IMR-90 (cell line): Measurements from ENCODE around the gene FBXO30. TPM values are rescaled to one million over a fixed set of nuclear protein-coding genes. Genes with fewer than 3 reads are reported as not detected.

Source experiments
- ATAC-seq: fragments of 200-7000 bp; cut with Tn5 transposase; 2 replicates; pipeline ENCODE4 v1.9.1; 2020; ENCODE audit warnings: low read depth, mild to moderate bottlenecking, moderate library complexity
- BruUV-seq: library from RNA; stranded (reverse); fragments of 400-500 nt; replicated peaks from 2 replicates; lab custom pipeline; 2021; lab: Mats Ljungman, UMichigan
- CTCF ChIA-PET: fragments of 300-600 bp; formaldehyde crosslinking; extraction: SDS; loops from one replicate; lab custom pipeline; 2021; ENCODE audit warnings: antibody characterized with exemption; lab: Yijun Ruan, JAX
- POLR2A ChIA-PET: fragments of 300-600 bp; sonication (Branson Sonifier 250); formaldehyde crosslinking; loops from one replicate; lab custom pipeline; 2022; ENCODE audit warnings: antibody characterized with exemption; ENCODE audit not compliant: unreplicated experiment; lab: Charles Lee
- DNase-seq: peaks from one replicate; pipeline ENCODE4 v3.0.0; 2013
- H2AFZ ChIP-seq: replicated peaks from 2 replicates; pipeline ENCODE3; 2013; ENCODE audit warnings: low read length, mild to moderate bottlenecking; ENCODE audit not compliant: poor library complexity
- H2AK5ac ChIP-seq: 2 replicates; pipeline ENCODE4 v1.6.1; 2013; ENCODE audit warnings: low read depth, low read length, inconsistent platforms
- H2AK9ac ChIP-seq: replicated peaks from 2 replicates; pipeline ENCODE3; 2013; ENCODE audit warnings: mild to moderate bottlenecking, low read depth, low read length, moderate library complexity; ENCODE audit not compliant: poor library complexity
- H2BK120ac ChIP-seq: 2 replicates; pipeline ENCODE4 v1.6.1; 2013; ENCODE audit warnings: low read depth, low read length, inconsistent platforms
- H2BK15ac ChIP-seq: 3 replicates; pipeline ENCODE4 v1.6.1; 2013; ENCODE audit warnings: low read depth, low read length, inconsistent platforms
- H2BK20ac ChIP-seq: 2 replicates; pipeline ENCODE4 v1.6.1; 2013; ENCODE audit warnings: low read depth, mild to moderate bottlenecking, inconsistent platforms, low read length, moderate library complexity
- H2BK5ac ChIP-seq: 2 replicates; pipeline ENCODE4 v1.6.1; 2013; ENCODE audit warnings: mild to moderate bottlenecking, low read depth, low read length, inconsistent platforms; ENCODE audit not compliant: poor library complexity, severe bottlenecking
- H3K14ac ChIP-seq: replicated peaks from 2 replicates; pipeline ENCODE4 v1.6.1; 2013; ENCODE audit warnings: low read depth, low read length, inconsistent platforms
- H3K18ac ChIP-seq: 2 replicates; pipeline ENCODE4 v1.6.1; 2013; ENCODE audit warnings: low read depth, low read length, control low read depth
- H3K23ac ChIP-seq: 2 replicates; pipeline ENCODE4 v1.6.1; 2013; ENCODE audit warnings: low read depth, low read length, inconsistent platforms
- H3K27ac ChIP-seq: 2 replicates; pipeline ENCODE4 v1.5.1; 2013; ENCODE audit warnings: mild to moderate bottlenecking, control low read depth, low read length; ENCODE audit not compliant: insufficient read depth
- H3K27me3 ChIP-seq: 2 replicates; pipeline ENCODE4 v1.6.1; 2013; ENCODE audit warnings: low read length; ENCODE audit not compliant: control insufficient read depth, insufficient read depth
- H3K36me3 ChIP-seq: 2 replicates; pipeline ENCODE4 v1.6.1; 2013; ENCODE audit warnings: low read length, mixed read lengths; ENCODE audit not compliant: control insufficient read depth, insufficient read depth
- H3K4ac ChIP-seq: 2 replicates; pipeline ENCODE4 v1.6.1; 2013; ENCODE audit warnings: low read depth, low read length, inconsistent platforms
- H3K4me1 ChIP-seq: 2 replicates; pipeline ENCODE4 v1.6.1; 2013; ENCODE audit warnings: low read length, mixed read lengths; ENCODE audit not compliant: control insufficient read depth, insufficient read depth
- H3K4me2 ChIP-seq: 2 replicates; pipeline ENCODE4 v1.6.1; 2013; ENCODE audit warnings: low read depth, mild to moderate bottlenecking, control low read depth, low read length, moderate library complexity
- H3K4me3 ChIP-seq: 2 replicates; pipeline ENCODE4 v1.5.1; 2013; ENCODE audit warnings: low read depth, mild to moderate bottlenecking, control low read depth, low read length, moderate library complexity; ENCODE audit not compliant: insufficient read depth
- H3K56ac ChIP-seq: 2 replicates; pipeline ENCODE4 v1.6.1; 2013; ENCODE audit warnings: low read length, inconsistent platforms; ENCODE audit not compliant: insufficient read depth; ENCODE audit errors: extremely low read depth
- H3K79me1 ChIP-seq, 2 experiments: 2 replicates each; pipeline ENCODE4 v1.6.1; 2013; ENCODE audit warnings: low read length in 2 of 2, inconsistent platforms in 1 of 2, low read depth in 1 of 2
- H3K9ac ChIP-seq: 2 replicates; pipeline ENCODE4 v1.6.1; 2013; ENCODE audit warnings: low read depth, low read length, control low read depth
- H3K9me1 ChIP-seq: 2 replicates; pipeline ENCODE4 v1.6.1; 2013; ENCODE audit warnings: low read length, inconsistent platforms; ENCODE audit not compliant: insufficient read depth
- H3K9me3 ChIP-seq: 2 replicates; pipeline ENCODE4 v1.6.1; 2013; ENCODE audit warnings: low read length; ENCODE audit not compliant: control insufficient read depth, insufficient read depth
- H4K20me1 ChIP-seq: 2 replicates; pipeline ENCODE4 v1.6.1; 2013; ENCODE audit warnings: low read length, inconsistent platforms; ENCODE audit not compliant: insufficient read depth
- H4K5ac ChIP-seq: 2 replicates; pipeline ENCODE4 v1.6.1; 2013; ENCODE audit warnings: mild to moderate bottlenecking, low read depth, low read length, control low read depth
- H4K8ac ChIP-seq, 2 experiments: 2 replicates each; pipeline ENCODE4 v1.6.1; 2013; ENCODE audit warnings: low read depth in 2 of 2, low read length in 2 of 2, control low read depth in 1 of 2, inconsistent platforms in 1 of 2
- H4K91ac ChIP-seq: 2 replicates; pipeline ENCODE4 v1.6.1; 2013; ENCODE audit warnings: low read depth, low read length, inconsistent platforms; ENCODE audit not compliant: insufficient read depth
- BHLHE40 ChIP-seq: fragments of 150-350 bp; IDR thresholded peaks from 2 replicates; pipeline ENCODE4 v1.6.1; 2016; ENCODE audit warnings: mild to moderate bottlenecking, low read depth, low read length
- CEBPB ChIP-seq: IDR thresholded peaks from 2 replicates; pipeline ENCODE4 v1.6.1; 2012; ENCODE audit warnings: low read depth, low read length, improper control_type of control experiment
- CHD1 ChIP-seq: IDR thresholded peaks from 2 replicates; pipeline ENCODE4 v1.6.1; 2012; ENCODE audit warnings: low read depth, low read length, improper control_type of control experiment
- FOS ChIP-seq: fragments of 150-350 bp; IDR thresholded peaks from 2 replicates; pipeline ENCODE4 v1.6.1; 2016; ENCODE audit warnings: low read depth, low read length
- MAFK ChIP-seq: IDR thresholded peaks from 2 replicates; pipeline ENCODE4 v1.6.1; 2012; ENCODE audit warnings: low read depth, low read length, improper control_type of control experiment
- MAZ ChIP-seq: IDR thresholded peaks from 2 replicates; pipeline ENCODE4 v1.6.1; 2012; ENCODE audit warnings: low read depth, mild to moderate bottlenecking, low read length, improper control_type of control experiment, moderate library complexity, borderline replicate concordance
- MXI1 ChIP-seq: IDR thresholded peaks from 2 replicates; pipeline ENCODE4 v1.6.1; 2012; ENCODE audit warnings: low read depth, mild to moderate bottlenecking, low read length, moderate library complexity, borderline replicate concordance
- NFE2L2 ChIP-seq: fragments of 150-350 bp; IDR thresholded peaks from 2 replicates; pipeline ENCODE4 v1.6.1; 2016; ENCODE audit warnings: low read depth, mild to moderate bottlenecking, low read length
- POLR2A ChIP-seq: IDR thresholded peaks from 2 replicates; pipeline ENCODE4 v1.6.1; 2012; ENCODE audit warnings: mild to moderate bottlenecking, low read depth, low read length
- RAD21 ChIP-seq: IDR thresholded peaks from 2 replicates; pipeline ENCODE4 v1.6.1; 2012; ENCODE audit warnings: low read length, improper control_type of control experiment
- RCOR1 ChIP-seq: IDR thresholded peaks from 2 replicates; pipeline ENCODE4 v1.6.1; 2012; ENCODE audit warnings: mild to moderate bottlenecking, low read length, improper control_type of control experiment; ENCODE audit not compliant: insufficient replicate concordance
- RFX5 ChIP-seq: IDR thresholded peaks from 2 replicates; pipeline ENCODE4 v1.8.0; 2012; ENCODE audit warnings: low read depth, mild to moderate bottlenecking, low read length, moderate library complexity
- SMC3 ChIP-seq: fragments of 150-350 bp; IDR thresholded peaks from 2 replicates; pipeline ENCODE4 v1.6.1; 2016; ENCODE audit warnings: low read depth, mild to moderate bottlenecking, antibody characterized with exemption, low read length, moderate library complexity
- USF2 ChIP-seq: fragments of 150-350 bp; IDR thresholded peaks from 2 replicates; pipeline ENCODE4 v1.6.1; 2017; ENCODE audit warnings: mild to moderate bottlenecking, antibody characterized with exemption, low read length, low read depth
- WGBS, 2 experiments: methylation state at CpG; one replicate each; pipeline versions ENCODE4 v1.1.5 to v1.1.7; 2013; ENCODE audit warnings: missing lambda C conversion rate in 2 of 2; ENCODE audit not compliant: insufficient read length in 1 of 2; ENCODE audit errors: extremely low coverage in 2 of 2; 5-methylcytosine and 5-hydroxymethylcytosine counted together
- dilution Hi-C: fragments of 300-500 bp; cut with HindIII; formaldehyde crosslinking; loops from one replicate; pipeline ENCODE4 v1.14.3; 2018; ENCODE audit warnings: low sequenced_read_pairs; ENCODE audit not compliant: unreplicated experiment
- in situ Hi-C: fragments of 300-500 bp; cut with MboI; formaldehyde crosslinking; loops from 3 replicates; pipeline ENCODE4 v1.14.3; 2019; ENCODE audit warnings: low sequenced_read_pairs, inconsistent platforms, mixed read lengths
- intact Hi-C: fragments of 100-400 bp; cut with micrococcal nuclease; formaldehyde crosslinking; loops from 2 replicates; pipeline ENCODE4 v1.10.0; 2022
- polyA plus RNA-seq, 3 experiments: library from polyadenylated mRNA; depleted of rRNA; stranded (reverse); fragments of >200 nt; gene quantifications; 2 replicates each; pipeline ENCODE4 v1.2.3, GENCODE V29; 2012; ENCODE audit warnings: low replicate concordance in 1 of 3
- total RNA-seq: library from RNA; depleted of rRNA; stranded (reverse); fragments of >200 nt; gene quantifications from 2 replicates; pipeline ENCODE4 v1.2.3, GENCODE V29; 2012
- TF ChIP-seq, protein P1 (sequence below): fragments of 150-350 bp; IDR thresholded peaks from 2 replicates; pipeline ENCODE4 v1.6.1; 2016; ENCODE audit warnings: low read depth, mild to moderate bottlenecking, low read length, moderate library complexity, borderline replicate concordance
- TF ChIP-seq, protein P2 (sequence below): conservative IDR thresholded peaks from 2 replicates; pipeline ENCODE4 v1.5.1; 2012; ENCODE audit warnings: mild to moderate bottlenecking, low read depth, low read length, improper control_type of control experiment

The FBXO30 gene
- total and polyA plus RNA-seq, 2 of the 4 experiments (the other 2 are of a cell fraction): 3.1 to 9.3 TPM

- CTCF ChIA-PET: interaction anchor here (1.0 kb wide), 1 partner anchor 14 kb away, joined by 6 read pairs; no protein-coding TSS in a partner anchor
- no CpG with 5 or more reads among the region's 1 CpG for WGBS, 2 experiments
- Histone ChIP-seq H2BK15ac (no peak overlapping the region), H4K91ac (no peak overlapping the region), H3K18ac (no peak overlapping the region), H3K4me1 (peaks cover 2% of the 10 kb centered on the region), H3K27me3 (no peaks in the 10 kb centered on the region), H3K56ac (no peak overlapping the region), H3K36me3 (no peaks in the 10 kb centered on the region), H2AFZ (no peak overlapping the region), H3K9me3 (no peaks in the 10 kb centered on the region), H3K14ac (no peak overlapping the region), H3K9me1 (no peaks in the 10 kb centered on the region), H4K8ac (no peak overlapping the region), H2AK9ac (no peak overlapping the region), H3K79me1 (no peaks in the 10 kb centered on the region), H3K4ac (no peak overlapping the region), H3K27ac (no peak overlapping the region), H3K9ac (no peak overlapping the region), H2BK5ac (no peak overlapping the region), H3K4me2 (no peak overlapping the region), H3K4me3 (no peak overlapping the region), H2BK20ac (no peak overlapping the region), H2AK5ac (no peak overlapping the region), H2BK120ac (no peak overlapping the region), H4K20me1 (no peaks in the 10 kb centered on the region), H3K23ac (no peak overlapping the region), H4K5ac (no peak overlapping the region)
- intact Hi-C loops (no loop called here), dilution Hi-C loops (no loop called here), in situ Hi-C loops (no loop called here)
- no peak for DNase-seq
- BruUV-seq: no TSS peak
- TF ChIP-seq USF2 (no peak), CHD1 (no peak), NFE2L2 (no peak), RAD21 (no peak), POLR2A (no peak), CEBPB (no peak), RFX5 (no peak), SMC3 (no peak), MXI1 (no peak), MAFK (no peak), MAZ (no peak), FOS (no peak), BHLHE40 (no peak), RCOR1 (no peak)
- TF ChIP-seq, protein P1, sequence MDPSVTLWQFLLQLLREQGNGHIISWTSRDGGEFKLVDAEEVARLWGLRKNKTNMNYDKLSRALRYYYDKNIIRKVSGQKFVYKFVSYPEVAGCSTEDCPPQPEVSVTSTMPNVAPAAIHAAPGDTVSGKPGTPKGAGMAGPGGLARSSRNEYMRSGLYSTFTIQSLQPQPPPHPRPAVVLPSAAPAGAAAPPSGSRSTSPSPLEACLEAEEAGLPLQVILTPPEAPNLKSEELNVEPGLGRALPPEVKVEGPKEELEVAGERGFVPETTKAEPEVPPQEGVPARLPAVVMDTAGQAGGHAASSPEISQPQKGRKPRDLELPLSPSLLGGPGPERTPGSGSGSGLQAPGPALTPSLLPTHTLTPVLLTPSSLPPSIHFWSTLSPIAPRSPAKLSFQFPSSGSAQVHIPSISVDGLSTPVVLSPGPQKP: no peak
- TF ChIP-seq, protein P2, sequence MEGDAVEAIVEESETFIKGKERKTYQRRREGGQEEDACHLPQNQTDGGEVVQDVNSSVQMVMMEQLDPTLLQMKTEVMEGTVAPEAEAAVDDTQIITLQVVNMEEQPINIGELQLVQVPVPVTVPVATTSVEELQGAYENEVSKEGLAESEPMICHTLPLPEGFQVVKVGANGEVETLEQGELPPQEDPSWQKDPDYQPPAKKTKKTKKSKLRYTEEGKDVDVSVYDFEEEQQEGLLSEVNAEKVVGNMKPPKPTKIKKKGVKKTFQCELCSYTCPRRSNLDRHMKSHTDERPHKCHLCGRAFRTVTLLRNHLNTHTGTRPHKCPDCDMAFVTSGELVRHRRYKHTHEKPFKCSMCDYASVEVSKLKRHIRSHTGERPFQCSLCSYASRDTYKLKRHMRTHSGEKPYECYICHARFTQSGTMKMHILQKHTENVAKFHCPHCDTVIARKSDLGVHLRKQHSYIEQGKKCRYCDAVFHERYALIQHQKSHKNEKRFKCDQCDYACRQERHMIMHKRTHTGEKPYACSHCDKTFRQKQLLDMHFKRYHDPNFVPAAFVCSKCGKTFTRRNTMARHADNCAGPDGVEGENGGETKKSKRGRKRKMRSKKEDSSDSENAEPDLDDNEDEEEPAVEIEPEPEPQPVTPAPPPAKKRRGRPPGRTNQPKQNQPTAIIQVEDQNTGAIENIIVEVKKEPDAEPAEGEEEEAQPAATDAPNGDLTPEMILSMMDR: no peak
- ATAC-seq: no peak
- POLR2A ChIA-PET: no interaction called here
These were observed 48.8 kb upstream of the FBXO30 start for GRCh38 chr6:145863366-145863765.
